Upper lobe of right lung (tissue), 1 donor: ENCODE results near the gene COL6A1. TPM values are rescaled to one million over a fixed set of nuclear protein-coding genes. Genes with fewer than 3 reads are reported as not detected.

ENCODE experiments used
- ATAC-seq: fragments of 200-7000 bp; cut with Tn5 transposase; one replicate; pipeline ENCODE4 v1.9.1; 2020; ENCODE audit warnings: mild to moderate bottlenecking, moderate library complexity
- DNase-seq: peaks from one replicate; pipeline ENCODE4 v3.0.0-alpha.2; 2020
- H3K27ac ChIP-seq: fragments of 200-600 bp; one replicate; pipeline ENCODE4 v1.8.0; 2022
- H3K27me3 ChIP-seq: fragments of 200-600 bp; one replicate; pipeline ENCODE4 v1.8.0; 2022; ENCODE audit warnings: mild to moderate bottlenecking
- H3K36me3 ChIP-seq: fragments of 200-600 bp; one replicate; pipeline ENCODE4 v1.8.0; 2022
- H3K4me1 ChIP-seq: fragments of 200-600 bp; one replicate; pipeline ENCODE4 v1.8.0; 2022
- H3K4me3 ChIP-seq: fragments of 200-600 bp; one replicate; pipeline ENCODE4 v1.8.0; 2022; ENCODE audit warnings: mild to moderate bottlenecking
- H3K9me3 ChIP-seq: fragments of 200-600 bp; one replicate; pipeline ENCODE4 v1.8.0; 2022
- intact Hi-C: fragments of 100-400 bp; cut with DNase I; formaldehyde crosslinking; loops from one replicate; pipeline ENCODE4 v1.11.0; 2022
- total RNA-seq: library from RNA; stranded (reverse); fragmentation: NEBNext Ultra II Directional; extraction: Animal tissue kit (Norgen Biotek cat#: 25700); gene quantifications from one replicate; pipeline ENCODE4 v1.2.1, GENCODE V29; 2021
- TF ChIP-seq, protein P1 (sequence below): fragments of 200-600 bp; IDR thresholded peaks from one replicate; pipeline ENCODE4 v1.8.0; 2022; ENCODE audit warnings: antibody characterized with exemption
- donor health status: DM: no; HTN: yes; CAD: no; lungs with severe emphysema.

COL6A1 gene
- total RNA-seq, 1 donor from 2014 or later = 175 TPM

DNA sequence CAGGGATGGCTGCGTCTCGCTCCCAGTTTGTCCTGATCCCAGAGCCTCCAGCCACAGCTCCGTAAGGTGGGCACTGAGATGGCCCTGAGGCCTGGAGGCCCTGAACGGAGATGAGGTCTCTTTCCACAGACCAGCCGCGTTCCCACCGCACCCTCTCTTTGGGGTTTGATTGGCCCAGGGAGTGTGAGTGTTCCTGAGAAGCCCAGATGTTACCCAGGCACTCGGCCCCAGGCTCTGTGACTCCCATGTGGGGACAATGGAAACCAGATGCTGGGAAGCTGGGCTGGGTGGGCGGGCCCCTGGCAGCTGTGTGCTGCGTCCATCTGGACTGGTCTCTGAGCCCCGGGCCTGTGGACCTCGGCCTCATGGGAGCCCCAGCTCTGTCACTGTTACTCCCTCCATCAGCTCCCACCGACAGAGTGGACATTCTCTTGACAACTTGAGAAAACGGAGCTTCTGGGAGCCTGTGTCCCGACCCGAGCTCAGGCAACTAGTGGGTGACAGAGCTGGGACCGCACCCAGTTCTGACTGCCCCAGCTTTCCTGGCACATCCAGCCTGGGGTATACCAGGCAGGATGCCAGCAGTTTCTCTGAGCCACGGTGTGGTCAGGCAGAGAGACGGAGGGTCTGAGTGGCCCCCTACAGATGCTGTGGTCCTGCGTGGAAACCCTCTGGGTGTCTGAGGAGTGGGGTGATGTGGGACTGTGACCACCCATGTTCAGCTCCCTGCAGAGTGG lies 9.8 kb upstream of the COL6A1 start:
- intact Hi-C loops = loop anchor here (10.0 kb wide), 1 partner anchor 123 kb away; the partner anchor contains the start of gene COL6A2
- Histone ChIP-seq H3K27ac (peak overlapping the region; percentile 87), H3K36me3 (no peaks in the 10 kb centered on the region), H3K4me1 (peaks cover 28% of the 10 kb centered on the region), H3K9me3 (no peaks in the 10 kb centered on the region), H3K4me3 (no peak overlapping the region), H3K27me3 (peaks cover 21% of the 10 kb centered on the region)
- DNase-seq = peak; percentile 64
- peak; percentile 29 for ATAC-seq
- TF ChIP-seq, protein P1, sequence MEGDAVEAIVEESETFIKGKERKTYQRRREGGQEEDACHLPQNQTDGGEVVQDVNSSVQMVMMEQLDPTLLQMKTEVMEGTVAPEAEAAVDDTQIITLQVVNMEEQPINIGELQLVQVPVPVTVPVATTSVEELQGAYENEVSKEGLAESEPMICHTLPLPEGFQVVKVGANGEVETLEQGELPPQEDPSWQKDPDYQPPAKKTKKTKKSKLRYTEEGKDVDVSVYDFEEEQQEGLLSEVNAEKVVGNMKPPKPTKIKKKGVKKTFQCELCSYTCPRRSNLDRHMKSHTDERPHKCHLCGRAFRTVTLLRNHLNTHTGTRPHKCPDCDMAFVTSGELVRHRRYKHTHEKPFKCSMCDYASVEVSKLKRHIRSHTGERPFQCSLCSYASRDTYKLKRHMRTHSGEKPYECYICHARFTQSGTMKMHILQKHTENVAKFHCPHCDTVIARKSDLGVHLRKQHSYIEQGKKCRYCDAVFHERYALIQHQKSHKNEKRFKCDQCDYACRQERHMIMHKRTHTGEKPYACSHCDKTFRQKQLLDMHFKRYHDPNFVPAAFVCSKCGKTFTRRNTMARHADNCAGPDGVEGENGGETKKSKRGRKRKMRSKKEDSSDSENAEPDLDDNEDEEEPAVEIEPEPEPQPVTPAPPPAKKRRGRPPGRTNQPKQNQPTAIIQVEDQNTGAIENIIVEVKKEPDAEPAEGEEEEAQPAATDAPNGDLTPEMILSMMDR = no peak

DNA sequence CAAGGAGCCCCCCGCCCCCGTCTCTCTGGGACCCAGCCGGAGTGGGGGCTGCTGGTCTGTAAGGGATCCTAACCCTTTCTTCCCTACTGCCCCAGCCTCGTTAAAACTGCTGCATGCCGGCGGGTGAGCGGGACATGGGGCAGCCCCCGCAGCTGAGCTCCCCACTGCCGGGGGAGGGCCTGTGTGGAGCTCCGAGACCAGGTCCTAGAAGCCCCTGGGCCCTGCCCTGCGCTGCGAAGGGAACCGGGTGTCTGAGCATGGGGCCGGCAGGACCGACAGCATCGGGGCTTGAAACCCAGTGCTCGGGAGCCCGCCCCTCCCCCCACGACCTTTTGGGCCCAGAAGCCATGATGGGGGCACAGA lies 9.2 kb upstream of the COL6A1 start:
- H3K27me3 ChIP-seq = peaks cover 21% of the 10 kb centered on the region
- H3K27ac ChIP-seq = peak overlapping the region; percentile 87
- ATAC-seq (no peak), DNase-seq (peak; percentile 66)
- no peaks in the 10 kb centered on the region for H3K9me3 ChIP-seq
- TF ChIP-seq, protein P1 = no peak
- intact Hi-C loops = loop anchor here (10.0 kb wide), 1 partner anchor 122 kb away; the partner anchor contains the start of gene COL6A2
- H3K4me1 ChIP-seq = peaks cover 28% of the 10 kb centered on the region
- peak overlapping the region; percentile 58 for H3K4me3 ChIP-seq
- no peaks in the 10 kb centered on the region for H3K36me3 ChIP-seq

DNA sequence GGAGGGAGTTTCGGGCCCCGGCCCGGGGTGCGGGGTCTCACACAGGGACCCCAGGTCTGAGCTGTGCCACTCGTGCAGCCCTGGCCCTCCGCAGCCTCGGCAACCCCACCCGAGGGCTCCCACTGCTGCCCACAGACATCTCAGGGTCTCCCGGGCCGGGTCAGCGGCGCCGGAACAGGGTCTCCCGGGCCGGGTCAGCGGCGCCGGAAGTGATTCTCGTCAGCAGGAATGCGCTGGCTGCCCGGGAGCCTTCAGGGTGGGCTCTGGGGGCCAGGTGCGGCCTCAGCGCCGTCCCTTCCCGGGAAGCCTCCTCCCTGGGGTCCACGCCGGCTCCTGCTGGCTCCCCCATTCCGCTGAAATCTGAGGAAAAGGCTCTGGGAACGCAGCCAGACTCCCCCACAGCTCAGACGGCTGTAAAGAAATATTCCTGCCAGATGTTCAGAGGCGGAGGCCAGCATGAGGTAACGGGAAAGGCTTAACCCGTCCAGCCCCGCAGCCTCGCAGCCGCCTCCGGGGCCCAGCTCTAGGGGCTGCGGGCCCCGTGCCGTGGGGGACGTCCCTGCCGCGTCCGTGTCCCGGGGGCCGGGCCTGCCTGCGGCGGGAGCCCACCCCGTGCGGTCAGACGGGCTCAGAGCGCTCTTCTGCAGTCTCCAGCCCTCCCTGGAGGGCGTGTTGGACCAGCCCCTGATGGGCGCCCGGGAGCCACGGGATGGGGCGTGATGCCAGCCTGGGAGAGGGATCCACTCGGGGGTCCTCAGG lies 8.7 kb upstream of the COL6A1 start:
- Histone ChIP-seq H3K36me3 (no peaks in the 10 kb centered on the region), H3K9me3 (no peaks in the 10 kb centered on the region), H3K27me3 (peaks cover 21% of the 10 kb centered on the region), H3K27ac (peak overlapping the region; percentile 87), H3K4me1 (peaks cover 28% of the 10 kb centered on the region), H3K4me3 (peak overlapping the region; percentile 58)
- TF ChIP-seq, protein P1 = no peak
- intact Hi-C loops = loop anchor here (10.0 kb wide), 1 partner anchor 122 kb away; the partner anchor contains the start of gene COL6A2
- ATAC-seq (peak; percentile 25), DNase-seq (peak; percentile 68)

DNA sequence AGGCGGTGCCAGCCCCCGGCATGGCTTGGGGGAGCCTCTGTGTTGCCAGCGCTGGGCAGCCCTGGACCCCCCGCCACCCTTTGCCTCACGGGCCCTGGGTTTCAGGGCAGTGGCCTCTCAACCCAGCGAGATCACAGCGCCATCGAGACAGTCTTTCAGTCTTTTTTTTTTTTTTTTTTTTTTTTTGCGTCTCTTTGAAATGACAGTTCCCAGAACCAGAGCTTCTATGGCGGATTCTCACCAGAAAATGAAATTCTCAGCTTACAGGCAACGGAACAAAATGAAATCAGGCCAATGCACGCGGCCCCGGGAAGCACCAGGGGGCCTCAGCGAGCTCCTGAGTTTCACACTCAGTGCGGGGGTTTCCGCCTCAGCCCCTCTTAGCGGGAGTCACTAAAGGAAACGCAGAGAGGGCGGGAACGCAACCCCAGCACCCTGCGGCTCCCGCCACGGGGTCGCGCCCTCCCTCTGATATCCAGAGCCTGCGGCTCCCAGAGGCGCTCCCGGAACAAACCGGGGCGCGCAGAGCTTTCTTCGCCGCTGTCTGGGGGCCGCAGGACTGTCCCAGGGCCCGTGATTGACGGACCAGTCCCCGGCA lies 8.0 kb upstream of the COL6A1 start:
- TF ChIP-seq, protein P1 = peak; percentile 68
- Histone ChIP-seq H3K4me1 (peaks cover 28% of the 10 kb centered on the region), H3K9me3 (no peaks in the 10 kb centered on the region), H3K27me3 (peaks cover 23% of the 10 kb centered on the region), H3K27ac (peak overlapping the region; percentile 87), H3K4me3 (peak overlapping the region; percentile 58), H3K36me3 (no peaks in the 10 kb centered on the region)
- peak; percentile 78 for DNase-seq
- intact Hi-C loops = loop anchor here (10.0 kb wide), 1 partner anchor 121 kb away; the partner anchor contains the start of gene COL6A2
- peak; percentile 55 for ATAC-seq
